ENCODE measurements around the gene ARMC12.
"Not testable (repeated sequence)": the region's sequence is repeated elsewhere in the genome, so short reads cannot be mapped to it uniquely, and the experiment has no call there.

ARMC12 gene

DNA sequence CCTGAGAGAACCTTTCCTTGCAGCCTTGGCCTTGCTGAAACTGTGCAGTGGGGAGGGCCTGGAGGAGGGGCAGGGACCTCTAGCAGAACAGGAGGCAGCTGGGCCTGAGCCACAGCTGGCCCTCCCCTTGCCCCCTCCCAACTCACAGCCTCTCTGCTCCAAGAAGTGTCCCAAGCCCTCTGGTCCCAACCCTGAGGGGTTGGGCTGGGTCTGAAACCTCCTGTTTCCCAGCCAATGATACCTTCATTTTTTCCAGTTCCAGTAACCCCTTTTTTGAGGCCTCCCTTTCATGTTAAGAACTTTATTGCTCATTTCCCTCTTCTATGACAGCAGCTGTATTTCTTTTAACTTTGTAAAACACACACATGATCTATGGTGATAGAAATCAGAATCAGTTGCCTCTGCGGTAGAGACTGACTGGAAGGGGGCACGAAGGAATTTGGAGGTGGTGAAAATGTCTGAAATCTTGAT, 17.9 kb upstream of the ARMC12 start:
- no peak for DNase-seq (ENCODE audit: low read depth in 3 of 3)

GRCh38 chr6:35719404-35719829, 17.4 kb upstream of the ARMC12 start:
- no peak for DNase-seq (ENCODE audit: low read depth in 3 of 3)

DNA sequence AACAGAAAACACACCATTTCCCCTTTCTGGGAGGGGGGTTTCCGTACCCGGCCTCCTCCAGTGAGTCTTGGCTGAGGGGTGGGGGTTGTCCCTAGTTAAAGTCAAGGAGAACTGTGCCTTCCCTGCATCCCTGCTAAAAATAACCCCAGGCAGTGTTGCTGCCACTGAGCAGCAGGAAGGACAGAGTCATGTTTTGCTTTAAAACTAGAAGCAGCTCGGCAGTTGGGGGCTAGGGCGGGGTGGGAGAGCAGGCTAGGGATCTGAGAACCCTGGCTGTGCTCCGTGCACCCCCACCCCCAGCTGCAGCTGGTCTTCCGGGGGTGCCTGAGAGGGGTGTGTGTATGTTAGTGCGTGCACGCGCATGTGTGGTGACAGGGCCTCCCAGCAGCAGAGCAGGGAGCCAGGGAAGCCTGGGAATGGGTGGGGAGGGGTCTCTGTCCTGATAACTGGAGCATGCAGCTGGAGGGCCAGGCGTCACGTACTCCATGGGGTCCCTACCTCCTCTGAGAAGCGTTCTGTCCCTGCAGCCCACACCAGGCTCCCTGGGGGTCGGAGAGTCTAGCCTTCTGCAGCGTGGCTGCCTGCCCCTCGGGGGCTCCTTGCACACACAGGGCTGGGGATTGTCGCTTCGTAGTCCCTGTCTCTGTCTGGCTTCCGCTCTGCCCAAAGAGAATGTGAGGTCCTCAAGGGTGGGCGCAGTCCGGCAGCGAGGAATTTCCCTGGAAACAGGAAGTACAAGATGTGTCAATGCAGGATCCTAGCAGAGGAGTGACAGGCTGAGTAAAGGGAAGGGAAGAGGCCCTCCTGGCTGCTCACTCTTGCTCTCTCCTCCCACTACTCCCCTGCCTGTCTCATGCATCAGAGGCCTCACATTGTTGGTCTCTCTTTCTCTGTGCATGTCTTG, 16.8 kb upstream of the ARMC12 start:
- DNase-seq (ENCODE audit: low read depth in 3 of 3) = no peak

DNA sequence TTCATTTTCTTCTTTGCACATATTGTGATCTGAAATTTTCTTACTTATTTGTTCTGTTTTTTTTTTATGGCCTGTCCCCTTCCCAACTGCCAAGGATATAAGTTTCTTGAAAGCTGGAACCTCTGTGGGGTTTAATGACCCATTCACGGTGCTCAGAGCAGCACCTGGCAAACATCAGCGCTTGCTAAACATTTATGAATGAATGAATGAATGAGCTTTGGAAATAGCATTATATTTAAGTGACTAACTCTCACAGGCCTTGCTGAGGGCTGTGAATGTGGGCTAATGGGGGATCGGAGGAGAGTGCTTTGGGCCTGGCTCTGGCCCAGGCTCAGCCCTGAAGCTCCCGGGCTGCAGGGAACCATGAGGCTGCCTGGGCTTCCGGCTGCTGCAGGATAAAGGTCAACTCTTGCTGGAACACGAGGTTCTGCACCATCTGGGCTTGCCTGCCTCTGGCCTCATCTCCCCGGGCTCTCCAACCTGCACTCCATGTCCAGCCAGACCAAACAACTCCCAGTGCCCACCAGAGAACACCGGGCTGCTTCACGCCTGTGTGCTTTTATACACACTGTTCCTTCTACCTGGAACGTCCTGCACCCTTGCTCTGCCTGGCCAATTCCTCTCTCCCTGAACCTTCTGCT, 14.6 kb upstream of the ARMC12 start:
- no peak for DNase-seq (ENCODE audit: low read depth in 3 of 3)

DNA sequence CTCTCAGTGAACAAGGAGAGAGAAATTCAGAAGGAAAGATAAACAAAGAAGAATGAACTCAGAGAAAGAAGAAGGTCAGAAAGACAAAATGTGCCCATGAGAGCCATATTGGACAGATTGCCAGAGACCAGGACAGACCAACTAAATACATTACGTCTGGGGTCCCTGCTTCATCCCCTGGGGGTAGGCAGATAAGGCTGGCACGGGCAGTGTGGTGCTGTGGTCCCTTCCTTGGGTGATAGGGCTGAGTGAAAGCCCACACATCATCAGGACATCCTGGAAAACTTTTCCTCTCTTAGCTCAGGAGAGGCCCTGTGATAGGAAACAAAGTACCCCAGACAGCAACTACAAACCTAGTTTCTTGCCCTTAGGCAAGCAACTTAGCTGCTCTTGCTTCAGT, 13.2 kb upstream of the ARMC12 start:
- DNase-seq (ENCODE audit: low read depth in 3 of 3) = no peak

DNA sequence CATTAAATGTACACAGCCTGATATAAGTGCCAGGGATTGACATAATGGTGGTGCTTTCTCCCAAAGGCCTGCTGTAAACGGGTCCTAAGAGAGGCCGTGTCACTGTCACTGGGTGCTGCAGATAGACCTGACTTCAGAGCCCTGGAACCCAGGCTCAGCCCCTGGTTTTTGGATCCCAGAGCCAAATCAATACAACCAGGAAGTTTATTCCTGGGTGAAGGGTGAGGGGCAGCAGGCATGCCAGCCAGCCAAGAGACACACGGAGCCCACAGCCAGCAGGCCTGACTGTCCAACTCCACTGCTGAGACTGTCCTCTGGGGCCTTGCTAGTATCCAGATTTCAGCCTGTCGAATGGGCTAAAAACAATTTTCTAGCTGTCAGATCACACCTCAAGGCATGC, 12.8 kb upstream of the ARMC12 start:
- DNase-seq (ENCODE audit: low read depth in 3 of 3) = no peak

DNA sequence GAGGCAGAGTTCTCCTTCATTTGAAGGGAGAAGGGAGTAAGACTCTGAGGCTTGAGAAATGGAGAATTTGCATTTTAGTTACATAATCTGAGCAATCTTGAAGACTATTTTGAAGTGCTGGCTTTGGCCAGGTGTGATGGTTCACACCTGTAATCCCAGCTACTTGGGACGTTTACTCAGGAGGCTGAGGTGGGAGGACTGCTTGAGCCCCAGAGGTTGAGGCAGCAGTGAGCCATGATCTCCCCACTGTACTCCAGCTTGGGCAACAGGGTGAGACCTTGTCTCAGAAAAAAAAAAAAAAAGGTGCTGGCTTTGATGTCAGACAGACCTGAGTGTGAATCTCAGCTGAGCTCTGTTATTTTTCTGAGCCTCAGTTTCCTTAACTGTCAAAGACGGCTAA, 12.4 kb upstream of the ARMC12 start:
- DNase-seq (ENCODE audit: low read depth in 3 of 3) = no peak

GRCh38 chr6:35725081-35725708, 11.6 kb upstream of the ARMC12 start:
- no peak for DNase-seq (ENCODE audit: low read depth in 3 of 3)

GRCh38 chr6:35725721-35726438, 11.0 kb upstream of the ARMC12 start:
- no peak for DNase-seq (ENCODE audit: low read depth in 3 of 3)

DNA sequence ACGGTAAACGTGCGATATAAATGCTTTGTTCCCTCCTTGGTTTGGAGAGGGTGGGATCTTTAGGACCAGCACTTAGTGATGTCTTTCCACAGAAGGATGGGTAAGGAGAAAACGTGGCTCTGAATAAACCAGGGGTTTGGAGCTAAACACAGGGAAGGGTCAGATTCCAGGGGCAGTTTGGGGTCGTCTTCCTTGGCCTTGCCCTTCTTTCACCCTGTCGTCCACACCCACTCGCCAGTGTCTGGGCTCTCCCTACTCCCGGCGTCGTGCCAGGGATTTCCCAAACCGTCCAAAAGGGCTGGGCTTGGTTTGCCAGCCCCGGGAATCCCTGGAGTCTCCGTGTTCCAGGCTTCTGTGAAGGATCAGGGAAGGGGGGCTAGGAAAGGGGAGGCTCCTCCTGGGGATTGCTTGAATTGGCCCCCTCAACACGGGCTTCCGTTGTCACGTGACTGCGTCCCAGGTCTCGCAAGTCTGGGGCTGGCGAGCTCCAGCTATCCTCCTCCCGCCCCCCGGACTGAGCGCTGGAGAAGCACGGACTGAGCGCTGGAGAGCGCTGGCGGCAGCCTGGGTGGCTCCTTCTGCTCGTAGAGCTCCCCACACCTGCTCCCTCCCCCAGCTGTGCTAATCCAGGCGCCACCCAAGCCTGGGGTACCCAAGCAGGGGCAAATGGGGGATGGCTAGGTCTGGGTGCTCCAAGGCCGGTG, 9.4 kb upstream of the ARMC12 start:
- DNase-seq (ENCODE audit: low read depth in 3 of 3) = no peak

GRCh38 chr6:35727935-35728682, 8.7 kb upstream of the ARMC12 start:
- peak in 2 of 3 experiments; percentile 66 to 72 for DNase-seq (ENCODE audit: low read depth in 3 of 3)

DNA sequence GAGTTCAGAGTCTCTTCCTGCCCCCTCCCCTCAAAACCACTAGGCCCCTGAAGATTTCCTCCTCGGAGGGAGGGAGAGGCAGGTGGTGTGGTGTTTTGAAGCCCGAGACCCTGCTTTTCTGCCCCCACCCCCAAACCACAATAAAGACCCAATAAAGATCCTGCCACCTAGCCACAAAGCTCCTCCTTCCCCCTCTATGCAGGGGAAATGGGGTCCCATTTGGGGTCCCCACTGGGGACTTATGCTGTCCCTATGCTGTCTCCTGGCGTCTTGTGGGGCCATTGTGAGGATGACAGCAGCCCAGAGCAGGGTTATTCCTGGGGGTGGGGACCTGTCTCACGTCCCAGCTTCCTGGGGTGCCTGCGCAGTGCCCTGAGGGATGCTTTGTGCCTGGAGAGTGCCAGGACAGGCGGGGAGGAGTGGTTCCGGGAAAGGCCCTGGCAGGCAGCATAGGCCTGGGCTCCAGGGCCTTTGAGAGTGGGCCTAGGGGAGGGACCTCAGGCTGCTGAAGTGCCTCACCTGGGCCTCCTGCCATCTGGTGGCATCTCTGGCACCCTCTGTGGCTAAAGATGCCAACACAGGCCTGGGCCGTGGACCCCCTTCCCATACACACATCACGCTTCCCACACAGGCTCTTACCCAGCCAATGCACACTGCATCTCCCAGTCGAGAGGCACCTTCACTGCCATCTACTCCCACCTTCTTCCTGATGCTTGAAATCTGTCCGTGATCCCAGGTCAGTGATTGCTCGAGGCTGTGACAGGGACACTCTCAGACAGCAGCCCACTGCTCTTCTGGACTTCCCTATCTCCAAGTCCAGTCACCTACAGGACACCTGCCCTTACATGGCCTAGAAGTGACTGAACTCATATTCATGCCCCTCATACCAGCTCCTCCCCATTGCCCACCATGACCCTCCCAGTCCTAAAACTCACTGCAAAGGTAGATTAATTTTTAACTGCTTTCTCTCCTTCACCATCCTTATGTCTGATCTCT, 7.9 kb upstream of the ARMC12 start:
- no peak for DNase-seq (ENCODE audit: low read depth in 3 of 3)

GRCh38 chr6:35729722-35730121, 7.1 kb upstream of the ARMC12 start:
- no peak for DNase-seq (ENCODE audit: low read depth in 3 of 3)

DNA sequence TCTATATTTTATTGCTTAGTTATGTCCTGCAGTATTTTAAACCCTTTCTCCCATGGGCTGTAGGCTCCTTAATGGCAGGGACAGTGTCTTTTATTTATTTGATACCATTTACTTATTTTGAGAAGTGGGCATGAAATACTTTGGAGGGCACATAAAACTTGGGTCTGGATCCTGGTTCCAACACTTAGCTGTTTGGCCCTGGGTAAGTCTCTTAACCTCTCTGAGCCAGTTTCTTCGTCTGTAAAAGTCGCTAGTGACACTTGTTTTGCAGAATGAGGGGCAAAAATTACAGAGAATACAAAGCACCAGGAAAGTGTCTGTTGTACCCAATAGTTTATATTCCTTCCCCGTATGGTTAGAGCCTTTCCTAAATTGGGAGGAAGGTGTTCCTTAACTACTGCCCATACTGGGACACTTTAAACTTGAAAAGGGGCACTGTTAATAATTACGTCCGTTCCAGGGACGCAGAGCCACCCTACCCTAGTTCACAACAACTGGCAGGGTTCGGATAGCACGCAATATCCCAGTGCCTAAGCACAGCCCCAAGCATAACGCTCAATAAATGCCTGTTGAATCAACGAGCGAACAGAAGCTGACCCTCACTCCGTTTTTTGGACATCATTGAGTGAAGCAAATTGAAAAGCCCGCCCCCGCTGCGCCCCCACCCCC, 6.0 kb upstream of the ARMC12 start:
- DNase-seq (ENCODE audit: low read depth in 3 of 3) = no peak

- DNase-seq (ENCODE audit: low read depth in 3 of 3) = peak; percentile 81 to 89 (median 89)
Observed at GRCh38 chr6:35731414-35731735, 5.5 kb upstream of the ARMC12 start.

DNA sequence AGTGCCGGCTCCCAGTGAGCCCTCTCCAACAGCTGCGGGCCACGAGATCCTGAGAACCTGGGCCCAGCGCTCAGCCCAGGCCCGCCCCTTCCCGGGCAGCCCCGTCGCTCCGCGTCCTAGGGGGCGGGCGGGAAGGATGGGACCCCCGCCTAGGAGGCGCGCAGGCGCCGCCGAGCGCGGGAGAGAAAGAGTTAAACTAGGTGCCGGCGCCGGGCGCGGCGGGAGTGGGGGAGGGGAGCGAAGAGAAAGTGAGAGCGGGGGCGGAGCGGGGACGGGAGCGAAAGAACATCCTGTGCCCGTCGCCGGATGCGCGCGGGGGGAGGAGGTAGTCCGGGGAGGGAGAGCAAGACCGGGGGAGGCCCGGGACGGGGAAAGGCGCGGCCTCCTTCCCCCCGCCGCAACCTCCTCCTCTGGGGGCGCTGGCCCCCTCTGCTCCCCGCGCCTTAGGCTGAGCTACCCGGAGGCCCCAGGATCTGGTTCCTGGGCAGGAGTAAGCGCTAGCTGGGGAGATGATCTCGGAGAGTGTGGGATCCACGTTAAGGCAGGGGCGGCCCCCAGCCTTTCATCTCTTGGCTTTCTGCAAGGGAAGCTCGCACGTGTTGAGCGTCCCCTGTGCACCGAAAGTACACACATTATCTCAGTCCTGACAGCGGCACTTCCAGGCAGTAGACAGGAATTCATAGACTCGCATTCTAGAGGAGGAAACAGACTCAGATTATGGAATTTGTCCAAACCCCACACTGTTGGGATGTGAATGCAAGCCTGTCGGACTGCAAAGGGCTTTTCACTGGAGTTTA, 4.9 kb upstream of the ARMC12 start:
- DNase-seq (ENCODE audit: low read depth in 3 of 3) = peak; percentile 88 to 94 (median 88)

DNA sequence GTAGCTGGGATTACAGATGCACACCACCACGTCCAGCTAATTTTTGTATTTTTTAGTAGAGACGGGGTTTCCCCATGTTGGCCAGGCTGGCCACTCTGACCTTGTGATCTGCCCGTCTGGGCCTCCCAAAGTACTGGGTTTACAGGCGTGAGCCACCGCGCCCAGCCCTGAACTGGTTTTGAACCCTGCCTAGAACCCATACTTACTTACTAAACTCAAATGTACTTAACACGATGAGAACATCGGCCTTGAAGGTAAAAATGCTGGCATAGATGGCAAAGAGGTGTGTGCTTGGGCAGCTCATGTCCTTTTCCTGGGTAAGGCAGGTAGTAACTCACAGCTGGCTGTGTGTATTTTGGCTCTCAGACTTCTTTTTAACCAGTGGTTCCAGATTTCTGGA, 3.2 kb upstream of the ARMC12 start:
- no peak for DNase-seq (ENCODE audit: low read depth in 3 of 3)

GRCh38 chr6:35734319-35734718, 2.5 kb upstream of the ARMC12 start:
- DNase-seq (ENCODE audit: low read depth in 3 of 3) = not testable (repeated sequence)

All from stimulated activated CD4-positive, alpha-beta T cell treated with anti-CD3 and anti-CD28 coated beads, TNF-alpha, amount 100 ng/mL, for 4 hours (primary cell).